NOMO-1 (cell line): ENCODE measurements around the gene CFAP251.
"Not testable (repeated sequence)": the region's sequence is repeated elsewhere in the genome, so short reads cannot be mapped to it uniquely, and the experiment has no call there.

Experiments used
- DNase-seq, 2 experiments: peaks; one replicate each; lab custom pipeline; 2025; ENCODE audit not compliant: unreplicated experiment in 2 of 2; lab: John Stamatoyannopoulos, UW

CFAP251 gene

GRCh38 chr12:121908702-121909101, 9.7 kb upstream of the CFAP251 start:
- DNase-seq: no peak

GRCh38 chr12:121911824-121912585, 6.4 kb upstream of the CFAP251 start:
- no peak for DNase-seq

DNA sequence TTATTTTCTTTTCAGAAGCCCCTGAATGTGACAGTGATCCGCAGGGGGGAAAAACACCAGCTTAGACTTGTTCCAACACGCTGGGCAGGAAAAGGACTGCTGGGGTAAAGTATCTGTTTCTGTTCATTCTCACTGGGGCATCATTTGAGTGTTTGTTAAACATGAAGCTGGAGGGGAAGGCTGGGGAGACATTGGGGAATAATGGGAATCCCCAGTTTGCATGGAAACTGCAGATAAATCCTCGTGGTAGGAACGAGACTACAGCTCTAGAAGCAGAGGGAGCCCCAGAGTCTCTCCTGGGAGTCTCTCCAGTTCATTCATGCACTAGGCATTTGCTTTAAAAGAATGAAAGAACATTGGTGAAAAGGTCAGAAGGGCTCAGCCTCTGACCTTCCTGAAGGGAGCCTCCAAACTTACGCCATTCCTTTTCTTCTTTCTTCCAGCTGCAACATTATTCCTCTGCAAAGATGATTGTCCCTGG, 2.5 kb upstream of the CFAP251 start:
- no peak for DNase-seq

- no peak for DNase-seq
Observed at GRCh38 chr12:121916719-121917118, 1.7 kb upstream of the CFAP251 start.

- no peak for DNase-seq
Observed at GRCh38 chr12:121918679-121919038, 267 bp downstream of the CFAP251 start.

GRCh38 chr12:121921066-121921465, 2.7 kb downstream of the CFAP251 start:
- peak in 1 of 2 experiments; percentile 22 for DNase-seq

- no peak for DNase-seq
Observed at GRCh38 chr12:121925358-121925695, 6.9 kb downstream of the CFAP251 start.

DNA sequence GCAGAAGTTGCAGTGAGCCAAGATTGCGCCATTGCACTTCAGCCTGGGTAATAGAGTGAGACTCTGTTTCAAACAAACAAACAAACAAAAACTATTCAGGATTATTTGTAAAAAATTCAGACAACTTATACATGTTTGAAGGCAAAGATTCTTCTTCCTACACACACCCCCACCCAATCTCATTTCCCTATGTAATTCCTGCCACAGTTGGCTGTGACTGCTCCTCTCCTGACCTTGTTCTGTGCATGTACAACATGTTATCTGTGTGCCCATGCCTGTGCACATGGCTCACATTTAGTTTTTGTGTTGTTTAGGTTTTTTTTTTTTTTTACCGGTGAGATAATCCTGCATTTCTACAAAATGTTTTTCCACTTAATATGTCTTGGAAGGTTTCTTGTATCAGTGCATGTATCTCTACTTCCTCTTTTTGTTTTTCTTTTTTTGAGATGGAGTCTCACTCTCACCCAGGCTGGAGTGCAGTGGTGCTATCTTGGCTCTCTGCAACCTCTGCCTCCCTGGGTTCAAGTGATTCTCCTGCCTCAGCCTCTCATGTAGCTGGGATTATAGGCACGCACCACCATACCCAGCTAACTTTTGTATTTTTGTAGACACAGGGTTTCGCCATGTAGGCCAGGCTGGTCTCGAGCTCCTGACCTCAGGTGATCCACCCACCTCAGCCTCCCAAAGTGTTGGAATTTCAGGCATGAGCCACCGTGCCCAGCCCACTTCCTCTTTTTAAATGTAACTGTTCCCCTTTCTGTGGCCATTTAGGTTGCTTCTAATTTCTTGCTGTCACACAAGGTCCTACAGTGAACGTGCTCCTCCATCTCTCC, 8.7 kb downstream of the CFAP251 start:
- DNase-seq: peak; percentile 72 to 78

GRCh38 chr12:121927813-121928212, 9.4 kb downstream of the CFAP251 start:
- DNase-seq: no peak

GRCh38 chr12:121929545-121929944, 11.2 kb downstream of the CFAP251 start:
- not testable (repeated sequence) for DNase-seq

- peak in 1 of 2 experiments; percentile 7 for DNase-seq
Observed at GRCh38 chr12:121930862-121931261, 12.5 kb downstream of the CFAP251 start.

GRCh38 chr12:121932176-121932536, 13.8 kb downstream of the CFAP251 start:
- DNase-seq: no peak

GRCh38 chr12:121932914-121933521, 14.6 kb downstream of the CFAP251 start:
- DNase-seq: no peak

DNA sequence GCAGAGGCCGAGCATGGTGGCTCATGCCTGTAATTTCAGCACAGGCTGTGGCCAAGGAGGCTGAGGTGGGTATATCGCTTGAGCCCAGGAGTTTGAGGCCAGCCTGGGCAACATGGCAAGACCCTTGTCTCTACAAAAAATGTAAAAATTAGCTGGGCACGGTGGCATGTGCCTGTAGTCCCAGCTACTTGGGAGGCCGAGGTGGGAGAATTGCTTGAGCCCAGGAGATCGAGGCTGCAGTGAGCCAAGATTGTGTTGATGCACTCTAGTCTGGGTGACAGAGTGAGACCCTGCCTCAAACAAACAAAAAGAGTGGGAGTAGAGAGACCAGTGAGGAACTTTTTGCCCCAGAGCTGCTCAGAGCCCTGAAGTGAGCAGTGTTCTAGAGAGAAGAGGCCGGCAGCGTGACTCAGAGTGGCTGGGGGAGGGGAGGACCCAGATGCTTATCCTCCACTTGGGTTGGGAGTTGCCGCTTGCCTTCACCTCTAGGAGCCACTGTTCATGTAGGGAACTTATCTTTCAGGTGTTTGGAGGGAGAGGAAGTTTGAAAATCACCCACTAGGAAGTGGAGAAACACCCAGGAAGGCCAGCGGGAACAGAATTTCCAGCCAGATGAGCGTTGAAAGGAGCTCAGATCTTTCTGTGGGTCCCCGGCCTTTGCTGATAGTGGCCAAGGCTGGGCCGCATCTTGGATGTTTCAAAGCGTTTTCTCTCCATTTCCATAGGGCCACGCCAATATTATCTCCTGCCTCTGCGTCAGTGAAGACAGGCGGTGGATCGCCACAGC, 15.3 kb downstream of the CFAP251 start:
- DNase-seq: no peak

DNA sequence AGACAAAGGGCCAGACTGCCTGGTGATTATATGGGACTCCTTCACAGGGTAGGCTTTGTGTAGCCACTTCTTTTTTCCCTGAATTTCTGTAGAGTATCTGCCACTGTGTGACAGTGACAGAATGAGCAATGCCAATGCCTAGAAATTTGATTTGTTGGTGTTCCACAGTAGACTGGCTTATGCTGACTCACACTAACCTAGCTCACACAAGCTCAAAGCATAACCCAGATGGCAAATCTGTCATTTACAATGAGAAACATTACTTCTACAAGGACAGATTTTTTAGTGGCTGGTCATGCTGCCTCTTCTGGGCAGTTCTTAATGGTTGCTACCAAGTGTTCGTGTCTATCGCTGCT, 15.9 kb downstream of the CFAP251 start:
- DNase-seq: no peak

GRCh38 chr12:121937654-121938053, 19.3 kb downstream of the CFAP251 start:
- no peak for DNase-seq

GRCh38 chr12:121939186-121939585, 20.8 kb downstream of the CFAP251 start:
- DNase-seq: peak; percentile 32 to 39

DNA sequence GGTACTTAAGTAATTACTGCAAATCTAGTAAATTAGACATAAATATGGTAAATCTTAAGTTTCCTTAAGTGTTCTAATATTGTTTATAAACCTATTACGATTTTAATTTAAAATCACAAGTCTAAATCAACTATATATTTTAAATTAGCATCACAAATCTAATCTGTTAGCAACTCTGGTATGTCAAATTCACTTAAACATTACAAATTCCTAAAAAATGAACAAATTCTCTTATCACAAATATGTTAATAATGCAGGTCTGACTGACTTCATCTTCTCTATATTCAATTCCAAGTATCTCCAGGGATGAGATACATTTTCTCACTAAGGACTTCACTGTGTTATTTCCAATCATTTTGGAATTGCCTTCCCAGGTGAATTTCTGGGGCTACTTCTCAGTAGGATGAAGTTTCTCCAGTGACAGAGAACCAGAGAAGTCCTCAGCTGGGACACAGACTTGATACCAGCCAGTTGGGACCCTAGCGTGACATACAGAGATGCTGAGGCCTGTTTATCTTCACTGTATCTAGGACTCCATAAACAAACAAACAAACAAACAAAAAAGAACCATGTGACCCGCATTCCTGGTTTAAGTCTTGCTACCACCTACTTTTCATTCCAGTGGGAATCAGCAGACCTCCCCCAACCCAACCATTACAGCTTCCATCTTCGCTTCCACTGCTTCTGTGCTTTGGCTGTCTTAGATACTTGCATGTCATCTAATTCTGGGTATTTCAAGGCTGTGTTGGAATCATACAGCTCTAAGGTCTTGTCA, 21.8 kb downstream of the CFAP251 start:
- no peak for DNase-seq

DNA sequence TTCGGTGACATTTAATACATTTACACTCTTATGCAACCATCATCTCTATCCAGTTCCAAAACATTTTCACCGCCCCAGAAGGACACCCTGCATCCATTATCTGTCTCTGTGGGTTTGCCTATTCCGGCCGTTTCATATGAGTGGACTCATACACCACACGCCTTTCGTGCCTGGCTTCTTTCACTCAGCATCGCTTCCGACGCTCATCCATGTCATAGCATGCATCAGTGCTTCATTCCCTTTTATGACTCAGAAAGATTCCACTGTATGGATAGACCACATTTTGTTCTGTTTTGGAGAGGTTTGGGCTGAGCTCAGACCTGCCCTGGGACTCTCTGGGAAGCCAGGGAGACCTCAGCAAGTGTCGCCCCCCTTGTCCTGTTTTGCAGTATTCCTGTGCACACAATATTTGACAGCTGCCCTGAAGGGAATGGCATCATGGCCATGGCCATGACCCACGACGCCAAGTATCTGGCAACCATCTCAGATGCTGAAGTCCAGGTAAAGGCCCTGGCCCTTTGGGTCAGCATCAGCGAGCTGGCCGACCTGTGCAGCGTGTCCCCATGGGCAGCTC, 23.8 kb downstream of the CFAP251 start:
- no peak for DNase-seq

DNA sequence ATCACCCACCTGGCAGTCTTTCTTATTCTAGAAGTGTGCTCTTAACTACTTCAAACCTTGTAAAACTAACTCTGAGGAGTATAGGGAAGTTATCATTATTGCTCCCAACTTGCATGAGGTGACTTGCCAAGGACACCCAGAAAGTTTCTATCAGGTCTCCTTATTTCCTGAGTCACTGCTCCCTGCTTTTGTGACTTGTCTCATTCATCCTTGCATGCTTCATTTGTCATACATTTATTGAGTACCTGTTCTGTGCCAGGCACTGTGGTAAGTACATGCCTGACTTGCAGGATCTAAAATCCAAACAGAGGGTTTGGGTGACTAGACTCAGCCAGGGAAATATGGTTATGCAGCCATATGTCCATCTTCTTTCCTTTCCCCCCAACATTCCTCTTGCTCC, 25.5 kb downstream of the CFAP251 start:
- DNase-seq: no peak
